ENCODE data around the gene FGB.
"Not testable (repeated sequence)": the region's sequence is repeated elsewhere in the genome, so short reads cannot be mapped to it uniquely, and the experiment has no call there.

Gene FGB

DNA sequence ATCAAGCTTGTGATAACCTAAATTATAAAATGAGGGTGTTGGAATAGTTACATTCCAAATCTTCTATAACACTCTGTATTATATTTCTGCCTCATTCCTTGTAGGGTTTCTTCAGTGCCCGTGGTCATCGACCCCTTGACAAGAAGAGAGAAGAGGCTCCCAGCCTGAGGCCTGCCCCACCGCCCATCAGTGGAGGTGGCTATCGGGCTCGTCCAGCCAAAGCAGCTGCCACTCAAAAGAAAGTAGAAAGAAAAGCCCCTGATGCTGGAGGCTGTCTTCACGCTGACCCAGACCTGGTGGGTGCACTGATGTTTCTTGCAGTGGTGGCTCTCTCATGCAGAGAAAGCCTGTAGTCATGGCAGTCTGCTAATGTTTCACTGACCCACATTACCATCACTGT lies 2.9 kb downstream of the FGB start:
- no peak for DNase-seq (ENCODE audit: low read depth in 2 of 2)

DNA sequence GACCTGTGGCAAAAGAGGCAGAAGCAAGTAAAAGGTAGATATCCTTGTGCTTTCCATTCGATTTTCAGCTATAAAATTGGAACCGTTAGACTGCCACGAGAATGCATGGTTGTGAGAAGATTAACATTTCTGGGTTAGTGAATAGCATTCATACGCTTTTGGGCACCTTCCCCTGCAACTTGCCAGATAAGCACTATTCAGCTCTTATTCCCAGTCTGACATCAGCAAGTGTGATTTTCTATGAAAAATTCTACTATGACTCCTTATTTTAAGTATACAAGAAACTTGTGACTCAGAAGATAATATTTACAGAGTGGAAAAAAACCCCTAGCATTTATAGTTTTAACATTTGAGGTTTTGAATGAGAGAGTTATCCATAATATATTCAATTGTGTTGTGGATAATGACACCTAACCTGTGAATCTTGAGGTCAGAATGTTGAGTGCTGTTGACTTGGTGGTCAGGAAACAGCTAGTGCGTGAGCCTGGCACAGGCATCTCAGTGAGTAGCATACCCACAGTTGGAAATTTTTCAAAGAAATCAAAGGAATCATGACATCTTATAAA lies 3.9 kb downstream of the FGB start:
- no peak for DNase-seq (ENCODE audit: low read depth in 2 of 2)

DNA sequence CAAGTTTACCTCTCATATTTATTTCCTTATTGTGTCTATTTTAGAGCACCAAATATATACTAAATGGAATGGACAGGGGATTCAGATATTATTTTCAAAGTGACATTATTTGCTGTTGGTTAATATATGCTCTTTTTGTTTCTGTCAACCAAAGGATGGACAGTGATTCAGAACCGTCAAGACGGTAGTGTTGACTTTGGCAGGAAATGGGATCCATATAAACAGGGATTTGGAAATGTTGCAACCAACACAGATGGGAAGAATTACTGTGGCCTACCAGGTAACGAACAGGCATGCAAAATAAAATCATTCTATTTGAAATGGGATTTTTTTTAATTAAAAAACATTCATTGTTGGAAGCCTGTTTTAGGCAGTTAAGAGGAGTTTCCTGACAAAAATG lies 6.2 kb downstream of the FGB start:
- no peak for DNase-seq (ENCODE audit: low read depth in 2 of 2)

- DNase-seq (ENCODE audit: low read depth in 2 of 2): no peak
These were observed 6.8 kb downstream of the FGB start for GRCh38 chr4:154569584-154569983.

DNA sequence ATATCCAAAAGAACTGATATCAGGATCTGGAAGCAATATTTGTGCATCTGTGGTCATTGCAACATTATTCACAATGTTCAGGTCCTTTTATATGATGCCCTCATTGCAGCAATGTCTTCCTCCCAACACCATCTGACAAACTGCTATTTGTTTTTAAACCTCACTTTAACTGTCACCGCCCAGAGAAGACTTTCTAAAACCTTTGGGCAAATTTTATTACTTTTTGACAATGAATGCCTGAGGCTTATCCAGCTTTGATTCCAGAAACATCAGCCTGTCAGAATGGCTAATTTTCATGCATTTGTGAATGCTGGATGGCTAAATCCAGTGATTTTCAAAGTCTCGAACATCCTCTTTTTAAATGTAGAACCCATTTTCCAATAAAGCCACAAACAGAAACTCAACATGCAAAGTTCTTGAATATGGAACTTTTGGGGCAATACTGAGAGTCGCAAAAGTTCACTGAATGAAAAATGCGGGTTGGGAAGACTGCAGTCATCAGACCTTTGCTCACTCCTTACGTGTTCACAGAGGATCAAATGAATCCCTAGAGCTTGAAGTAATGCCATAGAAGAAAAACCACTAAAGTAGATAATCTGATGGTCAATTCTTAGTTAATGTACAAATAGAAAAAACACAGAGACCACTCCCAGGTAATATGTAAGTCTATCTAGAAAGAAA lies 10.5 kb downstream of the FGB start:
- no peak for DNase-seq (ENCODE audit: low read depth in 2 of 2)

DNA sequence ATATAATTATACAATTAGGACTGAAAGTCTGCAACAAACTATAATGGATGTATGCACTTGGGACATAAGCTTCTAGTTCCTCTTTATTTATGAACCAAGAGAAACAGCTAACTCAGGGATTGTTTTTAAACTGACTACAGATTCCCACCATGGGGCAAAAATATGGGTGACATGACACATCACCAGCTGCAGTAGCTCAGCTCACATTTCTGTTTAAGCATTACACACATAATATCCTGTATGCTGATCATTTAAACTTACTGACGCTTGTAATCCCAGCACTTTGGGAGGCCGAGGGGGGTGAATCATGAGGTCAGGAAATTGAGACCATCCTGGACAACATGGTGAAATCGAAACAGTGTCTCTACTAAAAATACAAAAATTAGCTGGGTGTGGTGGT lies 11.5 kb downstream of the FGB start:
- no peak for DNase-seq (ENCODE audit: low read depth in 2 of 2)

GRCh38 chr4:154577324-154577723 lies 14.5 kb downstream of the FGB start:
- no peak for DNase-seq (ENCODE audit: low read depth in 2 of 2)

DNA sequence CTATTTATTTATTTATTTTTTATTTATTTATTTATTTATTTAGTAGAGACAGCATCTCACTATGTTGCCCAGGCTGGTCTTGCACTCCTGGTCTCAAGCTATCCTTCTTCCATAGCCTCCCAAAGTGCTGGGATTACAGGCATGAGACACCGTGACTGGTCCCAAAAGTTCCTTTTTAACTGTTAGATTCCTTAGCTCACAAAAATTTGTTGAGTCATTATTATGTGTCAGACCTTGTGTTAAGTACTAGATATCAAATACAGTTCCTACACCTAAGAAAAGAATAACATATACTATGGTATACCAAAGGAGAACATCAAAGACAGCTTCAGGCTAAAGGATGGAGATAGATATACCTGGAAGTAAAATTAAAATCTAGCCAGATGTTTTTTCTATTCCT lies 16.1 kb downstream of the FGB start:
- DNase-seq (ENCODE audit: low read depth in 2 of 2): no peak

DNA sequence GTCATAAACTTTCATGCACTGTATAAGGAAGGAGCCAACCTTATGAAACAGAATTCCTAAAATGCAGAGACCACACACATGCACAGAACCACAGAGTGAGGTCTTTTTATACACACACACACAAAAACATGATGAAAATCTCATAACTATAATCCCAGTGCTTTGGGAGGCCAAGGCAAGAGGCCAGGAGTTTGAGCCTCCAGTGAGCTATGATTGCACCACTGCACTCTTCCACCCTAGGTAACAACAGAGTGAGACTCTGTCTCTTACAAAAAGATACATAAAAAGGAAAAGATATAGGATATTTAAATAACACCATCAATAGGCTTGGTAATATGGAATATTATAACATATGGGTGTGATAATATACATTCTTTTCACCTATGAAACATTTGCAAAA lies 17.1 kb downstream of the FGB start:
- no peak for DNase-seq (ENCODE audit: low read depth in 2 of 2)

DNA sequence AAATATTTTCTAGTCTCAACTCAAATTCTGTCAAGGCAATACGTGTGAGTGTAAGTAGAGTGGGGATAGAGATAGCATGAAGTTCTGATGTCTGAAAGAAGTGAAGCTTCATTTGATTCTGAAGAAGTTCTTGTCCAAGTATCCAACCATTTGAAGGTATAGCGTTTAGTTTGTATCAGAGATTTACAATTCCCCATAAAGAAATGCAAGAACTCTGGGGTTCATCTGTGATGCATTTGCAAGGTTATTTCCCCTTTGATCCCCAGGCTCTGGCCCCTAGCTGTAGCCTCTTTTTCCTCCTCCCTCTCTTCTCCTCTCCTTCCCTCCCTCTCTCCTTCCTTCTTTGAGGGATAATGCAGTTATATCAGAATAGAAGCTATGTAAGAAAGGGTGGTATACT lies 19.9 kb downstream of the FGB start:
- no peak for DNase-seq (ENCODE audit: low read depth in 2 of 2)

- DNase-seq (ENCODE audit: low read depth in 2 of 2): no peak
These were observed 20.4 kb downstream of the FGB start for GRCh38 chr4:154583230-154583629.

GRCh38 chr4:154583677-154584076 lies 20.9 kb downstream of the FGB start:
- no peak for DNase-seq (ENCODE audit: low read depth in 2 of 2)

DNA sequence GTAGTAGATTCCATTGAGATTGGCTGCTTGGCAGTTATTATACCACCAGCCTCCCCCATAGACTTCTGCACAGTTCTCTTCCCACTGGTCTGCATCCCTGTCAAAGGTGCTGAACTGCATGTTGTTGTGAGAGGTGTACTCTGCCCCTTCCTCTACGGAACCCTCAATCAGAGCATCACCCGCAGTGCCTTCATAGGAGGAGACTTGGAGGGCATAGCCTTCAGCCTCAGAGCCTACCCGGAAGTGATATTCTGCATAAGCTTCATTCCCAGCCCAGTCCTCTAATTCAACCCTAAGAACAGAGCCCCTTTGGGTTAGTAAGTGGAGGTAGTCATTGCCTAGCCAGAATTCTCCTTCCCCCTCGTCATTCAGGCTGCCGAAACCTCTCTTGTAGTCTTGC lies 21.4 kb downstream of the FGB start:
- no peak for DNase-seq (ENCODE audit: low read depth in 2 of 2)

- no peak for DNase-seq (ENCODE audit: low read depth in 2 of 2)
These were observed 22.7 kb downstream of the FGB start for GRCh38 chr4:154585369-154586018.

- DNase-seq (ENCODE audit: low read depth in 2 of 2): no peak
These were observed 23.7 kb downstream of the FGB start for GRCh38 chr4:154586296-154587033.

GRCh38 chr4:154588198-154588597 lies 25.4 kb downstream of the FGB start:
- DNase-seq (ENCODE audit: low read depth in 2 of 2): no peak

DNA sequence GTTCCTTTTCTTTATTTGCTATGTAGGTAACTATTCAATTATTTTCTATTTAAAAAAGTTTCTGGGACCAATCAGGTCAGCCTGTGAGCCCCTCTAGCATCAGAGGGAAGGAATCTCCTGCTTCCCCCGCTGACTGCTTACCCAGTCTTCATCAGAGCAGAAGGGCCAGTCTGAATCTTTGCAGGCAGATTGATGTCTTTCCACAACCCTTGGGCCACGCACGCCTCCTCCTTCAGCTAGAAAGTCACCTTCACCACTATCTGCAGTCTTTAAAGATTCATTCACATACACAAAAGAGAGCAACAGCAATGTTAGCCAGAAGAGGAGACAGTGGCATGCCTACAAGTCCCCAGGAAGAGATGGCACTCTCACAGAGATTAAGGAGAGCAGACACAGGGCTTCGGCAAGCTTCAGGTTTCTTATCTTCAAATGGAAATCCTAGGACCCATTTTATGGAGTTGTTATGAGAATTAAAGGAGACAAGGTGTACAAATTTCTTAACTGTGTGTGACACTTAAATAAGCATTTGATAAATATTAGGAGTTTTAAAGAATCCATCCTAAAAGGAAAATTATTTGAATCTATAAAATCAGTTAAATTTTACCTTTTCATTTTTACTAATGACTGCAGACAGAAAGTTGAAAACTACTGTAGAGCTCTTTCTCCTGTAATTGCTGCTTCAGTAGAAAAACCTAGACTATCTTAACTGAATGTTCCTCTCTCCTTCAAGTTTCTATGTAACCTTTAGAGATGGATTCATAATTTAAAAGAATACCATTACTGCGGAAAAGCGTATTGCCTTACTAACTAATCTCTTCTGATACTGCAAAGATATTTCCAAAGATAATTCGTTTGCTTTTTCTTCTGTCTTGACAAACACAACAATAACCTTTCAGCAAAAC lies 26.7 kb downstream of the FGB start:
- no peak for DNase-seq (ENCODE audit: low read depth in 2 of 2)

- DNase-seq (ENCODE audit: low read depth in 2 of 2): no peak
These were observed 27.7 kb downstream of the FGB start, which contains the start of gene FGA for GRCh38 chr4:154590329-154591006. TSS of gene FGA (minus strand) at chr4:154590742. CDS start at chr4:154590687, 55 bp downstream.

DNA sequence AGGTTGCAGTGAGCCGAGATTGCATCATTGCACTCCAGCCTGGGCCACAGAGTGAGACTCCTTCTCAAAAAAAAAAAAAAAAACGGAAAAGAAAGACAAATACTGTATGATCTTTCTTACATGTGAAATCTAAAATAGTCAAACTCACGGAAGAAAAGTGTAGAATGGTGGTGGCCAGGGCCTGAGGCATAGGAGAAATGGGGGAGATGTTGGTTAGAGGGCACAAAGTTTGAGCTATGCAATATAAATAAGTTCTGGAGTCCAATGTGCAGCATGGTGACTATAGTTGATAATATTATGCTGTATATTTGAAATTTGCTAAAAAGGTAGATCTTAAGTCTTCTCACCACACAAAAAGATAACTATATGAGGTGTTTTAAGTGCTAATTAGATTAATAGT lies 29.1 kb downstream of the FGB start:
- no peak for DNase-seq (ENCODE audit: low read depth in 2 of 2)

DNA sequence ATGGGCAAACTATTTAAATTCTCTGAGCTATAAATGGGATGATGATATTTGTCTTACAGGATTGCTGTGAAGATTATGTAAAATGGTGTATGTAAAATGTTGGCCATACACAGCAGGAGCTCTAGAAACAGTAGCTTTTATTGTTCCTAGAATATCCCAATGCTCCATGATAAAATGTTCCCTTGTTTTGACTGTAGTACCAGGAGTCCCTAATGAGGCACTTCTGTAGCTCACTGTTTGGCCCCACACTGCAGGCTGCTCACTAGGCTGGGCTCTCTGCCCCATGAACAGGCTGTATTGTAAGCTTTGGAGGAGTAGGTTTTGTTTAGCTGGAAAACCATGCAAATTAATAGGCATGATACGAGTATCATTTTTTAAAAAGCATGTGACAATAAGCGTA lies 31.1 kb downstream of the FGB start:
- DNase-seq (ENCODE audit: low read depth in 2 of 2): no peak

- DNase-seq (ENCODE audit: low read depth in 2 of 2): not testable (repeated sequence)
These were observed 31.5 kb downstream of the FGB start for GRCh38 chr4:154594343-154594742.

All from stimulated activated CD8-positive, alpha-beta memory T cell treated with anti-CD3 and anti-CD28 coated beads, Interleukin-7, amount 100 ng/mL, for 1 hour (primary cell).